Activated CD8-positive, alpha-beta memory T cell treated with anti-CD3 and anti-CD28 coated beads for 48 hours (primary cell): Measurements from ENCODE around the gene PARP16.

Experiments used
- DNase-seq, 3 experiments: peaks; one replicate each; pipeline ENCODE4 v3.0.0-alpha.2; 2020; ENCODE audit warnings: low read depth in 2 of 3, low spot score in 2 of 3

Gene PARP16

GRCh38 chr15:65286704-65287519 lies at the start of gene PARP16:
PARP16 (minus strand) TSS chr15:65286883; CDS start chr15:65286426, 457 bp downstream.
- peak; percentile 85 to 90 (median 88) for DNase-seq

GRCh38 chr15:65335278-65336055 lies 48.8 kb upstream of the PARP16 start:
- no peak for DNase-seq

GRCh38 chr15:65334586-65335231 lies 48.0 kb upstream of the PARP16 start:
- DNase-seq, result no peak

GRCh38 chr15:65333856-65334255 lies 47.2 kb upstream of the PARP16 start:
- no peak for DNase-seq

DNA sequence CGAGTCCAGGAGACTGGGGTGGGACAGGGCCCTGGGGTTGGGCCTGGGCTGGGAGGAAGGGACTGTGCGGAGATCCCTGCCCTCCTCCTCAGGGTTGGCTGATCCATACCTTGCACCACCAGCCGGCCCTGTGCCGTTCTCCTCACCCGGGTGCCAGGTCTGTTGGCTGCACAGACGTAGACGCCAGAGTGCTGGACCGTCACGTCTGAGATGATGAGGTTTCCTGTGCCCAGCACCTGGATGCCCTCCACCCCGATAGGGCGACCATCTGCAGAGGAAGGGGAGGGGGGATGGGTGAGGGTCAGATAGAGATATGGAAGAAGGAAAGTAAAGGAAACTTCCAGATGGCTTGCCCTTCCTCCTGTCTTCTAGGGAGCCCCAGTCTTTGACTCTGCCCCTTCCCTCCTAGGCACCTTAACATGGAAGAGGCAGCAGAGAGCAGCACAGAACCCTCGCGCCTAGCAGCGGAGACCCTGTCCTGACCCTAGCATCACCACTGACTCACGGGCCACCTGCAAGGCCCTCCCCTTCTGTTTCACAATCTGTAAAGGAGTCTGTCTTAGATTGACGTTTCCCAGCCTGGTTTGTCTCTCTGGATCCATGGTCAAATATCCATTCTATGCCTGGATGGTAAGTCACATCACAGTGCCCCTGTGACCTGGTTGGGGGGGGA lies 46.6 kb upstream of the PARP16 start:
- no peak for DNase-seq

DNA sequence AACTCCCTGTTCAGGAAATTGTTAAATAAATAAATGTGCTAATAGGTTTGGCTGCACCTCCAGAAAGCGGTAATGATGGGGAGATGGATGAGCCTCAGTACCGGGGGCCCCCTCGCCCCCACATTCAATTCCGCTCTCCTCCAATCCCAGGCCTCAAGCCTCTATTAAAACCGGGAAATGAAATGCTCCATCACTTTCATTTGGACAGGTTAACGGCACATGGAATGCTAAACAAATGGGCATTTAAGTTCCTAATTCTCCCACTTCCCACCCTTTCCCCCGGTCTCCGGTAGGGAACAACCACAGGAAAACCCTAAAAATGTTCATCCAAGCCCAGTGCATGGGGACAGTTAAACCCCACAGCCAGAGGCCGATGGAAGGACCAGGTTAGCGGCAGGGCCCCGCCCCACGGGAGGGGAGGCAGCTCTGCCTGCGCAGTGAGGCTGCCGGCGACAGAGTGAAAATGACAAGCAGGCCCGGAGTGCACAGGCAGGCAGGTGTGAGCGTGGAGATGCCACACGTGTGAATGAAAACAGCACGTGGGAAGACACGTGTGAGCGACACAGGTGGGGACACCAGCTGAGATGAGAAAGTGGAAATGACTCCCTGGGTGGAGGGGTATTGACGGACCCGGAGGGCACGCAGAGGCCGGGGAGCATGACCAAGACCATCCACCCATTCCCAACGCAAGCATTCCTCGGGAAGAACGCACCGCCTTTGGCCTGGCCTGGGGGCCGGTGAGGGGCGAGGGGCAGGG lies 45.9 kb upstream of the PARP16 start:
- no peak for DNase-seq

- no peak for DNase-seq
Measured at GRCh38 chr15:65331811-65332210, 45.1 kb upstream of the PARP16 start.

DNA sequence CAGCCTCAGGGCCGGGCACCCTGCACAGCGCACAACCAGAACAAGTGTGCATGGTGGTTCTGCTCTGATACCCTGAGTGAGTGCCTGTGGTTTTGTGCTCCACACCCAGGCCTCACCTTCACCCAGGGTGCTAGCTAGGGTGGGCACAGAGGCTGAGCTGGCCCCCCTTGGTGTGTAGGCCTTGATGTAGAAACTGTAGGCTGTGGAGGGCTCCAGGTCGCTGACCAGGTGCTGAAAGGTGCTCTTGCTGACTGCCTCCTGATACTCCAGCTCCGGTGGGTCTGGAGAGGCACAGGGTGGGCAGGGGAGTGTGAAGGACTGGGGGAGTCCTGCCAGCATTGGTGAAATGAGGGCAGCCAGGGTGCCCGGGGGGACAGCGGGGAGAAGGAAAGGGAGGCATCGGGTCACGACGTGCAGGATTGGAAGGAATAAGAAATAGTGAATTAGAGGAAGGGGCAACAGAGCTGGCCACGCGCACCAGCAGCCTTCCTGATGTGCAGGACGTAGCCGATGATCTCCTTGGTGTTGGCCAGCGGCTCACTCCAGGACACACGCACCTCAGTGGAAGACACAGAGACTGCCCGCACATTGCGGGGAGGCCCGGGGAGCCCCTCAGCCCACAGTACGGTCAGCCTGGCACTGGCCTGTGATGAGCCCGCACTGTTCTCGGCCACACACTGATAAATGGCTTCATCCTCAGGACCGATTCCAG lies 44.4 kb upstream of the PARP16 start:
- no peak for DNase-seq

GRCh38 chr15:65329984-65330735 lies 43.5 kb upstream of the PARP16 start:
- no peak for DNase-seq

DNA sequence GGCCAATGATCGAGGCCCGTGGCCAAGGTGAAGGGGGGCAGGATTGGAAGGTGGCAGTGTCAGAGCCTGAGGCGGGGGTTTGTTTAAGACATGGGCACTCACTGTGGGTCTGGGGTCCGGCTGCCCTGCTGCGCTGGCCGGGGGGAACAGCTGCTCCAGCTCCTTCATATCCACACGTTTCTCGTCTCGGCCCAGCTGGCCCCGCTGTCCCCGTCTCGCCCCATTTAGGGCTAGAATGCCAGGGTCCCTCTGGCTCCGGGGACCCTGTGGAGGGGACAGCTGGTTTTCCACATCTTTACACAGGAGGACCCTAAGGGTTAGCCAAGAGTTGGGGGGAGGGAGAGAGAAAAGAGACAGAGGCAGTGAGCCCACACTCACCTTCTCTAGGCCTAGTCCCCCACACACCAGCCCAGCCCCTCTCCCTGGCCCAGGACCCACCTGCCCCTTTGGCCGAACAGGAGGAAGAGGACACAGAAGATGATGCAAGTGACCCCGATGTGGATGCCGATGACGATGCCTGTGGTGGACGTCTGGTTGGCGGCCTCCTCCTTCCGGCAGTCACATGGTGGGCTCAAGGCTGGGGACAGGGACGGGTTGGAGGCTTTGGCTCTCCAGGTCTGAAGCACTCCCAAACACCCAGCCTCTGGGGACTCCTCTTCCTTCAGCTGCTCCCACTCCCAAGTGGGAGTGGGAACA lies 42.8 kb upstream of the PARP16 start:
- no peak for DNase-seq

GRCh38 chr15:65328506-65329287 lies 42.0 kb upstream of the PARP16 start:
- no peak for DNase-seq

DNA sequence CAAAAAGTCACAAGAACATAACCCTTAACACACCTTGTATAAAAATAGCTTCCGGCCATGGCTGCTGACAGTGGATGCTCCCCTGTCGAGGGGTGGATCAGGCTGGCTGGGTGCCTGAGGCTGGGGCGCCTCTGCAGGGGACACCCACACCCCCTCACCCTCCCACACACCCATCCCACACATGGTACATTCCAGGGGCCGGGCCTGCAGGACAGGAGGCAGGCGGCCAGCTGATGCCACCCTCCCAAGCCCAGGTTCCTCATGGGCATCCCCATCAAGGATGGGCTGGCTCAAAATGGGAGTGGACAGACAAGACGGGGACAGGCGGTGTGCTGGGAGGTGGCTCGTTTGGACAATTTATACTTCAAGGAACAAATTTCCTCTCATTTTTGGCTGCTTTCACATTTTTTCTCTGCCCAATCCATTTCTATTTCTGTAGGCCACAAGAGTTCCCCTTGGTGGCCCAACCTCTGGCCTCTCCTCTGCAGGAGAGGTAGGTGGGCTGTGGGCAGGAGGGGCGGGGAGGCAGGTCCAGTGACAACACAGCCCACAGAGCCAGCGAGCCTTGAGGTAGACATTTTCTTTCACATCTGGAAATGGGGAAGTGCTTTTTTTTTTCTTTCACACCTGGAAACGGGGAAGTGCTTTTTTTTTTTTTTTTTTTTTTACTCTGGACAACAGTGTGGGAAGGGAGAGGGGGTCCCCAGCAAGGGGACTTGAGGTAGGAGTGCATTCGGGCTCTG lies 41.1 kb upstream of the PARP16 start:
- DNase-seq, result no peak

GRCh38 chr15:65326818-65327217 lies 40.1 kb upstream of the PARP16 start:
- no peak for DNase-seq

GRCh38 chr15:65326117-65326526 lies 39.4 kb upstream of the PARP16 start:
- no peak for DNase-seq

DNA sequence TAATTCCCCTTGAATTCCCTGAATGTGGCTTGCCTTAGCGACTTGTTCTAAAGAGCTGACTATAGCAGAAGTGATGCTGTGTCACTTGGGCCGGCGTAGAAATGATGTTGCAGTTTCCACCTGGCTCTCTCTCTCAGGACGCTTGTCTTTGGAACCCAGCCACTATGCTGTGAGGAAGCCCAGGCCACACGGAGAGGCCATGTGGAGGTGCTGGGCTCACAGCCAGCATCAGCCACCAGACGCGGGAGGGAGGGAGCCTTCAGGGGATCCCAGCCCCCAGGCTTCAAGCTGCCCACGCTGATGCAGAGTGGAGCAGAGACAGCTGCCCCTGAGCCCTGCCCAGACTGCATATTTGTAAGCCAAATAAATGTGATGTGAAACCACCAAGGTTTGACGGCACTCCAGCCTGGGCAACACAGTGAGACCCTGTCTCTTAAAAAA lies 36.4 kb upstream of the PARP16 start:
- no peak for DNase-seq

- peak; percentile 49 to 67 (median 54) for DNase-seq
Measured at GRCh38 chr15:65318870-65319356, 32.2 kb upstream of the PARP16 start.

DNA sequence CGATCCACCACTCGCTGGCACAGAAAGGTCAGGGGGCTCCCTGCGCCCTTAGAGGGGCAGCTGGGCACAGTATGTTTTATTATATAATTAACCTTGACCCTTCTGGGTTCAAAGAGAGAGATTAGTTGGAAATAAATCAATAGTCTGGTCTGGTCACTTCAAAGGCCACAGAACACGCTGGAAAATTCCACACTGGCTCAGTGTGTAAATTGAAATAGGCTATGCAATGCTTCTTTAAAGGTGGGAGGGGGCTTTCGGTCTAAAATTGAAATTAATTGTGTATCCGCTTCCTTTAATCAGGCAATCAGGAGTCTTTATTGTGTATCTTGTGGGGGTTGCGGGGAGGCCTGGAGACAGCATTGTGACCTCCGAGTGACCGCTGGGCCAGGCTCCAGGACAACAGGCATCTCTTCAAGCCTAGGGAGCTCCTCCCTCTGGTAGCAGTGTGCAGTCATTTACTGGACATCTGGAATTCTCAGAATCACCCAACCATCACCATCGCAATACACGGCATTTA lies 25.8 kb upstream of the PARP16 start:
- DNase-seq, result no peak
